Stimulated activated CD4-positive, alpha-beta T cell treated with anti-CD3 and anti-CD28 coated beads, Interleukin-4, amount 100 ng/mL, for 1 hour (primary cell): ENCODE data around the gene ARHGAP15.

ENCODE experiments used
- DNase-seq: peaks from one replicate; pipeline ENCODE4 v3.0.0-alpha.2; 2020

ARHGAP15 gene

GRCh38 chr2:143674051-143674450, 544.8 kb downstream of the ARHGAP15 start:
- DNase-seq = no peak

GRCh38 chr2:143675021-143675420, 545.8 kb downstream of the ARHGAP15 start:
- no peak for DNase-seq

- no peak for DNase-seq
Observed at GRCh38 chr2:143679617-143680016, 550.4 kb downstream of the ARHGAP15 start.

GRCh38 chr2:143680885-143681405, 551.7 kb downstream of the ARHGAP15 start:
- DNase-seq = no peak

- no peak for DNase-seq
Observed at GRCh38 chr2:143682436-143683055, 553.3 kb downstream of the ARHGAP15 start.

GRCh38 chr2:143683977-143684376, 554.8 kb downstream of the ARHGAP15 start:
- DNase-seq = no peak

GRCh38 chr2:143684551-143685320, 555.5 kb downstream of the ARHGAP15 start:
- DNase-seq = no peak

- DNase-seq = no peak
Observed at GRCh38 chr2:143685421-143686078, 556.3 kb downstream of the ARHGAP15 start.

GRCh38 chr2:143686585-143687164, 557.5 kb downstream of the ARHGAP15 start:
- no peak for DNase-seq

- no peak for DNase-seq
Observed at GRCh38 chr2:143688248-143688647, 559.0 kb downstream of the ARHGAP15 start.

- no peak for DNase-seq
Observed at GRCh38 chr2:143688815-143689214, 559.6 kb downstream of the ARHGAP15 start.

GRCh38 chr2:143689541-143689940, 560.3 kb downstream of the ARHGAP15 start:
- no peak for DNase-seq

GRCh38 chr2:143690235-143690634, 561.0 kb downstream of the ARHGAP15 start:
- no peak for DNase-seq

- DNase-seq = no peak
Observed at GRCh38 chr2:143691121-143691520, 561.9 kb downstream of the ARHGAP15 start.

GRCh38 chr2:143692162-143692561, 562.9 kb downstream of the ARHGAP15 start:
- no peak for DNase-seq

- no peak for DNase-seq
Observed at GRCh38 chr2:143692967-143693366, 563.7 kb downstream of the ARHGAP15 start.

- no peak for DNase-seq
Observed at GRCh38 chr2:143694335-143694734, 565.1 kb downstream of the ARHGAP15 start.

- no peak for DNase-seq
Observed at GRCh38 chr2:143696651-143697050, 567.4 kb downstream of the ARHGAP15 start.

- no peak for DNase-seq
Observed at GRCh38 chr2:143697744-143698143, 568.5 kb downstream of the ARHGAP15 start.

- DNase-seq = no peak
Observed at GRCh38 chr2:143698352-143698751, 569.1 kb downstream of the ARHGAP15 start.

GRCh38 chr2:143698888-143699570, 569.8 kb downstream of the ARHGAP15 start:
- no peak for DNase-seq

GRCh38 chr2:143700865-143701264, 571.6 kb downstream of the ARHGAP15 start:
- DNase-seq = no peak

GRCh38 chr2:143701785-143702184, 572.6 kb downstream of the ARHGAP15 start:
- no peak for DNase-seq
